ENCODE measurements around the gene ADAMTS14. TPM values are rescaled to one million over a fixed set of nuclear protein-coding genes. Genes with fewer than 3 reads are reported as not detected.
A peak's percentile ranks its signal among the peaks of the same experiment; 100 is the strongest.

The ADAMTS14 gene
- total and polyA plus RNA-seq, 4 experiments from 2014 or later = not detected

- no peak overlapping the region for H3K27ac Mint-ChIP-seq
Measured at GRCh38 chr10:70750156-70750703, 77.9 kb downstream of the ADAMTS14 start.

GRCh38 chr10:70751356-70751755, 79.0 kb downstream of the ADAMTS14 start:
- ChIA-PET CTCF (ENCODE audit: partially characterized antibody) (no interaction called here), POLR2A (ENCODE audit: partially characterized antibody) (no interaction called here)
- no peak overlapping the region for H3K27ac Mint-ChIP-seq
- Histone ChIP-seq H3K27ac (ENCODE audit: low read depth, low read length) (no peak overlapping the region), H3K4me3 (ENCODE audit: low read length in 2 of 2) (no peak overlapping the region), H3K36me3 (ENCODE audit: insufficient read depth, low read length) (no peaks in the 10 kb centered on the region), H3K4me1 (ENCODE audit: insufficient read depth, low read length) (no peaks in the 10 kb centered on the region), H3K9me3 (ENCODE audit: control insufficient read depth in 1 of 2, low read length in 2 of 2) (no peaks in the 10 kb centered on the region), H3K27me3 (ENCODE audit: insufficient read depth, low read length) (no peaks in the 10 kb centered on the region)
- H3K4me1 Mint-ChIP-seq = no peaks in the 10 kb centered on the region
- no peaks in the 10 kb centered on the region for H3K27me3 Mint-ChIP-seq
- intact Hi-C loops (cut with micrococcal nuclease) = loop anchor here (10.0 kb wide), 1 partner anchor 367 kb away; the partner anchor contains the start of gene LRRC20
- no peaks in the 10 kb centered on the region for H3K36me3 Mint-ChIP-seq
- no peak overlapping the region for H3K4me3 Mint-ChIP-seq
- no peak for DNase-seq
- H3K9me3 Mint-ChIP-seq = no peaks in the 10 kb centered on the region

More at GRCh38 chr10:70750156-70750703, 77.9 kb downstream of the ADAMTS14 start:
- ChIA-PET POLR2A (ENCODE audit: partially characterized antibody) (no interaction called here), CTCF (ENCODE audit: partially characterized antibody) (interaction anchor here (1.2 kb wide), 1 partner anchor 200 kb away, joined by 3 read pairs; no protein-coding TSS in a partner anchor)
- DNase-seq = no peak
- Mint-ChIP-seq H3K36me3 (no peaks in the 10 kb centered on the region), H3K4me1 (no peaks in the 10 kb centered on the region), H3K9me3 (peaks cover 0 to 1% (median 0%) of the 10 kb centered on the region in 8 donors), H3K27me3 (peaks cover 0 to 1% of the 10 kb centered on the region in 2 donors), H3K4me3 (no peak overlapping the region)
- Histone ChIP-seq H3K27me3 (ENCODE audit: insufficient read depth, low read length) (no peaks in the 10 kb centered on the region), H3K4me1 (ENCODE audit: insufficient read depth, low read length) (no peaks in the 10 kb centered on the region), H3K36me3 (ENCODE audit: insufficient read depth, low read length) (no peaks in the 10 kb centered on the region), H3K4me3 (ENCODE audit: low read length in 2 of 2) (no peak overlapping the region), H3K9me3 (ENCODE audit: control insufficient read depth in 1 of 2, low read length in 2 of 2) (no peaks in the 10 kb centered on the region), H3K27ac (ENCODE audit: low read depth, low read length) (no peak overlapping the region)
- intact Hi-C loops (cut with micrococcal nuclease) = loop anchor here (10.0 kb wide), 1 partner anchor 365 kb away; the partner anchor contains the start of gene LRRC20

GRCh38 chr10:70751991-70752390, 79.7 kb downstream of the ADAMTS14 start:
- ChIA-PET POLR2A (ENCODE audit: partially characterized antibody) (no interaction called here), CTCF (ENCODE audit: partially characterized antibody) (no interaction called here)
- no peak for DNase-seq
- H3K36me3 Mint-ChIP-seq = no peaks in the 10 kb centered on the region
- H3K4me1 Mint-ChIP-seq = no peaks in the 10 kb centered on the region
- no peaks in the 10 kb centered on the region for H3K27me3 ChIP-seq (ENCODE audit: insufficient read depth, low read length)
- H3K4me1 ChIP-seq (ENCODE audit: insufficient read depth, low read length) = no peaks in the 10 kb centered on the region
- H3K9me3 ChIP-seq (ENCODE audit: control insufficient read depth in 1 of 2, low read length in 2 of 2) = no peaks in the 10 kb centered on the region
- no peak overlapping the region for H3K4me3 Mint-ChIP-seq
- no peak overlapping the region for H3K27ac Mint-ChIP-seq
- no peak overlapping the region for H3K27ac ChIP-seq (ENCODE audit: low read depth, low read length)
- intact Hi-C loops (cut with micrococcal nuclease) = loop anchor here (10.0 kb wide), 1 partner anchor 367 kb away; the partner anchor contains the start of gene LRRC20
- H3K36me3 ChIP-seq (ENCODE audit: insufficient read depth, low read length) = no peaks in the 10 kb centered on the region
- H3K4me3 ChIP-seq (ENCODE audit: low read length in 2 of 2) = no peak overlapping the region
- no peaks in the 10 kb centered on the region for H3K27me3 Mint-ChIP-seq
- no peaks in the 10 kb centered on the region for H3K9me3 Mint-ChIP-seq

- intact Hi-C loops (cut with micrococcal nuclease) = loop anchor here (10.0 kb wide), 1 partner anchor 368 kb away; the partner anchor contains the start of gene LRRC20
- CTCF ChIA-PET (ENCODE audit: partially characterized antibody) = interaction anchor here (11.8 kb wide), 1 partner anchor 201 kb away, joined by 162 read pairs; no protein-coding TSS in a partner anchor
- POLR2A ChIA-PET (ENCODE audit: partially characterized antibody) = no interaction called here
- no peak for DNase-seq
- Histone ChIP-seq H3K4me3 (ENCODE audit: low read length in 2 of 2) (no peak overlapping the region), H3K27me3 (ENCODE audit: insufficient read depth, low read length) (no peaks in the 10 kb centered on the region), H3K4me1 (ENCODE audit: insufficient read depth, low read length) (no peaks in the 10 kb centered on the region), H3K27ac (ENCODE audit: low read depth, low read length) (no peak overlapping the region), H3K36me3 (ENCODE audit: insufficient read depth, low read length) (no peaks in the 10 kb centered on the region), H3K9me3 (ENCODE audit: control insufficient read depth in 1 of 2, low read length in 2 of 2) (no peaks in the 10 kb centered on the region)
- Mint-ChIP-seq H3K4me1 (no peaks in the 10 kb centered on the region), H3K9me3 (no peaks in the 10 kb centered on the region), H3K27me3 (no peaks in the 10 kb centered on the region), H3K4me3 (no peak overlapping the region), H3K36me3 (no peaks in the 10 kb centered on the region), H3K27ac (no peak overlapping the region)
Measured at GRCh38 chr10:70752571-70752970, 80.3 kb downstream of the ADAMTS14 start.

GRCh38 chr10:70753026-70753663, 80.8 kb downstream of the ADAMTS14 start:
- no peak overlapping the region for H3K4me3 Mint-ChIP-seq
- no peaks in the 10 kb centered on the region for H3K4me1 ChIP-seq (ENCODE audit: insufficient read depth, low read length)
- H3K4me1 Mint-ChIP-seq = no peaks in the 10 kb centered on the region
- intact Hi-C loops (cut with micrococcal nuclease) = loop anchor here (10.0 kb wide), 1 partner anchor 368 kb away; the partner anchor contains the start of gene LRRC20
- H3K4me3 ChIP-seq (ENCODE audit: low read length in 2 of 2) = no peak overlapping the region
- H3K36me3 ChIP-seq (ENCODE audit: insufficient read depth, low read length) = no peaks in the 10 kb centered on the region
- DNase-seq = no peak
- no peak overlapping the region for H3K27ac ChIP-seq (ENCODE audit: low read depth, low read length)
- H3K27ac Mint-ChIP-seq = no peak overlapping the region
- H3K27me3 ChIP-seq (ENCODE audit: insufficient read depth, low read length) = no peaks in the 10 kb centered on the region
- no peaks in the 10 kb centered on the region for H3K9me3 Mint-ChIP-seq
- no peaks in the 10 kb centered on the region for H3K36me3 Mint-ChIP-seq
- no peaks in the 10 kb centered on the region for H3K9me3 ChIP-seq (ENCODE audit: control insufficient read depth in 1 of 2, low read length in 2 of 2)
- ChIA-PET CTCF (ENCODE audit: partially characterized antibody) (interaction anchor here (2.2 to 11.8 kb wide), 3 partner anchors 8 to 201 kb away, joined by 9 to 162 read pairs (median 10); no protein-coding TSS in a partner anchor), POLR2A (ENCODE audit: partially characterized antibody) (no interaction called here)
- H3K27me3 Mint-ChIP-seq = no peaks in the 10 kb centered on the region

- intact Hi-C loops (cut with micrococcal nuclease) = loop anchor here (10.0 kb wide), 1 partner anchor 369 kb away; the partner anchor contains the start of gene LRRC20
- no peak for DNase-seq
- Histone ChIP-seq H3K4me3 (ENCODE audit: low read length in 2 of 2) (no peak overlapping the region), H3K9me3 (ENCODE audit: control insufficient read depth in 1 of 2, low read length in 2 of 2) (no peaks in the 10 kb centered on the region), H3K27ac (ENCODE audit: low read depth, low read length) (no peak overlapping the region), H3K36me3 (ENCODE audit: insufficient read depth, low read length) (no peaks in the 10 kb centered on the region), H3K27me3 (ENCODE audit: insufficient read depth, low read length) (no peaks in the 10 kb centered on the region), H3K4me1 (ENCODE audit: insufficient read depth, low read length) (no peaks in the 10 kb centered on the region)
- no peak overlapping the region for H3K4me3 Mint-ChIP-seq
- ChIA-PET POLR2A (ENCODE audit: partially characterized antibody) (no interaction called here), CTCF (ENCODE audit: partially characterized antibody) (interaction anchor here (1.0 to 11.8 kb wide), 4 partner anchors 9 to 293 kb away, joined by 3 to 162 read pairs (median 10); no protein-coding TSS in a partner anchor)
- no peaks in the 10 kb centered on the region for H3K36me3 Mint-ChIP-seq
- no peaks in the 10 kb centered on the region for H3K9me3 Mint-ChIP-seq
- H3K4me1 Mint-ChIP-seq = peaks cover 0 to 2% (median under 1%) of the 10 kb centered on the region in 4 donors
- H3K27me3 Mint-ChIP-seq = no peaks in the 10 kb centered on the region
- H3K27ac Mint-ChIP-seq = peak overlapping the region in 1 of 7 donors; percentile 15
Measured at GRCh38 chr10:70753841-70754621, 81.7 kb downstream of the ADAMTS14 start.

All from CD4-positive, alpha-beta memory T cell (primary cell).